ENCODE data around the gene CHD2.

DNA sequence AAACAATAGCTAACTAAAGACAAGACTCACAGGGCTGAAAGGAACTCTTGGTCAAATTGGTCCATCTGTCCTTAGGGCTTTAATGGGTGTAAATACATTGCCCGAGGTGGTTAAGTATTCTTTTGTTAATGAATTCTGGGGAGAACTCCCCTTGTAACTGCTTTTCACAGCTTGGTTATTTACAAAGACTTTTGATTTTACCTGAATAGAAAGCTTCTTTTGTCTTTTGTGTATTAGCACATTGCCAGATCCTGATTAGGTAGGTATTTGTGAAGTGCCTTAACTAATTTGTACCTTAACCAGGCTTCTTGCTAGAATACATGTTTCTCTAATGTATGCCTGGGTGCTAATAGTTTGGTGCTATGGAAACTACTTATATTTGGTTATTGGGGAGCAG lies 14.0 kb downstream of the CHD2 start:
- TF ChIP-seq EZH2 (IDR thresholded peaks at IDR 0.05; ENCODE audit: borderline replicate concordance, low read length): no peak
- TF ChIP-seq, protein P1, sequence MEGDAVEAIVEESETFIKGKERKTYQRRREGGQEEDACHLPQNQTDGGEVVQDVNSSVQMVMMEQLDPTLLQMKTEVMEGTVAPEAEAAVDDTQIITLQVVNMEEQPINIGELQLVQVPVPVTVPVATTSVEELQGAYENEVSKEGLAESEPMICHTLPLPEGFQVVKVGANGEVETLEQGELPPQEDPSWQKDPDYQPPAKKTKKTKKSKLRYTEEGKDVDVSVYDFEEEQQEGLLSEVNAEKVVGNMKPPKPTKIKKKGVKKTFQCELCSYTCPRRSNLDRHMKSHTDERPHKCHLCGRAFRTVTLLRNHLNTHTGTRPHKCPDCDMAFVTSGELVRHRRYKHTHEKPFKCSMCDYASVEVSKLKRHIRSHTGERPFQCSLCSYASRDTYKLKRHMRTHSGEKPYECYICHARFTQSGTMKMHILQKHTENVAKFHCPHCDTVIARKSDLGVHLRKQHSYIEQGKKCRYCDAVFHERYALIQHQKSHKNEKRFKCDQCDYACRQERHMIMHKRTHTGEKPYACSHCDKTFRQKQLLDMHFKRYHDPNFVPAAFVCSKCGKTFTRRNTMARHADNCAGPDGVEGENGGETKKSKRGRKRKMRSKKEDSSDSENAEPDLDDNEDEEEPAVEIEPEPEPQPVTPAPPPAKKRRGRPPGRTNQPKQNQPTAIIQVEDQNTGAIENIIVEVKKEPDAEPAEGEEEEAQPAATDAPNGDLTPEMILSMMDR (conservative IDR thresholded peaks at IDR 0.05 in 1 of 2, IDR thresholded peaks at IDR 0.05 in 1 of 2; ENCODE audit: extremely low read depth in 1 of 2, insufficient read depth in 1 of 2, low read depth in 1 of 2, low read length in 2 of 2): no peak
